Esophagus squamous epithelium (tissue), 4 donors: ENCODE results near the gene TMEM95.

Source experiments
- CTCF ChIP-seq, 6 experiments: fragments of 450-650 bp in 4 of 6; fragments of 200-600 bp in 2 of 6; sonication (generic) in 2 of 6; IDR thresholded peaks; one replicate each; pipeline ENCODE4 v1.5.1; 2016 to 2019; ENCODE audit warnings: antibody characterized with exemption in 6 of 6, mild to moderate bottlenecking in 4 of 6, moderate library complexity in 4 of 6
- POLR2A ChIP-seq, 4 donors: fragments of 450-650 bp; IDR thresholded peaks; one replicate each; pipeline ENCODE4 v1.6.1; 2017; ENCODE audit warnings: antibody characterized with exemption in 4 of 4, mild to moderate bottlenecking in 4 of 4, moderate library complexity in 3 of 4

GRCh38 chr17:7322520-7323194 is 32.3 kb upstream of the TMEM95 start:
- TF ChIP-seq CTCF (IDR thresholded peaks at IDR 0.05): no peak
- no peak for TF ChIP-seq POLR2A (IDR thresholded peaks at IDR 0.05)
